DMS53 (cell line): ENCODE measurements around the gene RNF135.
"Not testable (repeated sequence)": the region's sequence is repeated elsewhere in the genome, so short reads cannot be mapped to it uniquely, and the experiment has no call there.

Experiments
- DNase-seq: peaks from one replicate; lab custom pipeline; 2025; lab: John Stamatoyannopoulos, UW

RNF135 gene

GRCh38 chr17:31002047-31002446 is 31.2 kb downstream of the RNF135 start:
- DNase-seq, result peak; percentile 31

DNA sequence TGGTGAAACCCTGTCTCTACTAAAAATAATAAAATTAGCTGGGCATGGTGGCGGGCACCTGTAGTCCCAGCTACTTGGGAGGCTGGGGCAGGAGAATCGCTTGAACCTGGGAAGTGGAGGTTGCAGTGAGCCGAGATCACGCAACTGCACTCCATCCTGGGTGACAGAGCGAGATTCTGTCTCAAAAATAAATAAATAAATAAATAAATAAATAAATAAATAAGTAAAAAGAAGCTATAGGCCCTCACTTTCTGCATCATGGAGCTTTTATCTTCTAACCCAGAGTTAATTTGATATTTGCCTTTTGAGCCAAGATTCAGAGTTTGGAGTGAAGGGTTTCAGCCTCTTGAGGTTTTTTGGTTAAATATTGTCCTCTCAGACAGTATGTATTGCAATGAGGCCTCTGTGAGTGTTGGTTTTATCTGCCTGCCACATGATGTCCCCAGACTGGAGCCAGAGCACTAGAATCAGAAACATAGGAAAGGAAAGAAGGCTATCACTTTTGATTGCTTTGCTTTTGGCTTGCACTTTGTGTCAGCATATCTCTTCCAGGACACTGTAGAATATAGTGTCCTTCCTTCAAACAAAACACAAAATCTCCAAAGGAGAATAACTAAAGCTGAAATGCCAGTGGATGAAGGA is 32.5 kb downstream of the RNF135 start:
- DNase-seq, result no peak

- DNase-seq, result no peak
Measured at GRCh38 chr17:31004160-31004559, 33.3 kb downstream of the RNF135 start.

DNA sequence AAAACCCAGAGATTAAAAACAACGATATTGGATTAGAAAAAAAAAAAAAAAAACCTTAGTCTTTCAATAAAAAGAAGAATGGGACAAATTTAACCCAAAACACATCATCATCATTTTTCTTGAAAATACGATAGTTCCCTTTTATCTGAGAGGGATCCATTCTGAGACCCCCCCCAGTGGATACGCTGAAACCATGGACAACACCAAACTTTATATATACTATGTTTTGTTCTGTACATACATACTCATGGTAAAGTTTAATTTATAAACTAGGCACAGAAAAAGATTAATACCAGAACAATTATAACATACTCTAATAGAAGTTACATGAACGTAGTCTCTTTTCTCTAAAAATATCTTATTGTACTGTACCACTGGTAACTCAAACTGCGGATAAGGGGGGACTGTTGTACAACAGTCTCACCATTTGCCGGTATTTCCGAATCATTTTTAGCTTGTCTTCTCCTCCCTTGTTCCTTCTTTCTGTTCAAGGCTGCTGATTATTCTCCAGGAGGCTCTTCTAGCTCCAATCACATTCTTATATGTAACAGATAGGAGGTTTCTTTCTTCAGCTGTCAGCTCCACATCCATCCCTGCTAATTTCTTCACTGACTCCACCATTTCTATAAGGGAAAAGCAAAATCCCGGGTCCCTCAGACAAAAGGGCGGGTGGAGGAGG is 37.0 kb downstream of the RNF135 start:
- DNase-seq, result no peak

- peak; percentile 80 for DNase-seq
Measured at GRCh38 chr17:31008374-31009041, 37.7 kb downstream of the RNF135 start.

DNA sequence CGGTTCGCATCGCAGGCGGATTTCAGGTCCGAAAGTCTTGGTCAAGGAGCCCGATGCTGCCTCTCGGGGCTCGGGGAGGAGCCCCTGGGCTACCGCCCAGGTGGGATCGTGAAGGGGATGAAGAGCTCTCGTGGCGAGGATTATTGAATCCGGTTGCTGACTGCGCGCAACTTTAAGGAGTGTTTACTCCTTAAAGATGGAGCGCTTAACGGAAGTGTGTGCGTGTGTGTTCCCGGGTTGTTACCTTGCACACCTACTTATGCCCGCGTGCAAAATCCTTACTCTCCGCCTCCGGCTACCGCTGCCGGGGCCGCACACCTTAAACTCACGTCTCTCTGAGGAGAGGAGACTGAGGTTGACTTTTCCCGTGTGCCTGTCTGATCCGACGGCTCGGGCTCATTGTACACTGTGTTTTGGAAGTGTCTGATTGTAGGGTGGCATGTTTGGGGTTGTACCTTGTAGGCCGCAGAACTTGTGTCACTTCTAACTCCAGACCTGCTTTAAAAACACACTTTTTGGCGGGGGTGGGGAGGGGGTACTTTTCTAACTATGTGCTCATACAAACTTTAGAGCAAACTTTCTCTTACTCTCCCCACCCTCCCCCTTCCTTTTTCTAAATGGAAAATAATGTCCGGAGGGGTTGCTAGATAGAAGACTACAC is 38.3 kb downstream of the RNF135 start:
- peak; percentile 43 for DNase-seq

DNA sequence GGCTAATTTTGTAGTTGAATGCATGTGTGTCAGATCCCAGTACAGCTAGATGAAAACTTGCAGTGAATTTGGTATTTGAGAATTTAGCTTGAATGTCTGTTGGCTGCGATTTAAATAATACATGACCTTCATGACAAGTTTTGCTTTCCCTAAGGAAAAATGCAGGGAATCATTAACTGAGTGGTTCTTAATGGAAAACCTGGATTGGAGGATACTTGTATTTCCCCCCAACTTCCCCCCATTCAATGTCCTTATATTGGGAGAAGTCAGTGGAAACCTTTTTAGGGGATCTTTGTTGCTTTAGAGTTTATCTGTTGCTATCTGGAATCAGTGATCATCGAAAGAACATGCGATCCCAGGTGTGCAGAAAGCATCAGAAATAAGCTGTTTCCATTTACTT is 39.2 kb downstream of the RNF135 start:
- not testable (repeated sequence) for DNase-seq

DNA sequence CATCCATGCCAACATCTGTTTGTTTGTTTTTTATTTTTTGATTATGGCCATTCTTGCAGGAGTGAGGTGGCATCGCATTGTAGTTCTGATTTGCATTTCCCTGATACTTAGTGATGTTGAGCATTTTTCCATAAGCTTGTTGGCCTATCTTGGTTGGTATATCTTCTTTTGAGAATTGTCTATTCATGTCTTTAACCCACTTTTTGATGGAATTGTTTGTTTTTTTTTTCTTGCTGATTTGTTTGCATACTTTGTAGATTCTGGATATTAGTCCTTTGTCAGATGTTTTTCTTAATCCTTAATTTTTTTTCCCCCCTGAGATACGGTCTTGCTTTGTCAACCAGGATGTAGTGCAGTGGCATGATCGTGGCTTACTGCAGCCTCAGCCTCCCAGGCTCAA is 43.0 kb downstream of the RNF135 start:
- no peak for DNase-seq

- no peak for DNase-seq
Measured at GRCh38 chr17:31015639-31016038, 44.8 kb downstream of the RNF135 start.

DNA sequence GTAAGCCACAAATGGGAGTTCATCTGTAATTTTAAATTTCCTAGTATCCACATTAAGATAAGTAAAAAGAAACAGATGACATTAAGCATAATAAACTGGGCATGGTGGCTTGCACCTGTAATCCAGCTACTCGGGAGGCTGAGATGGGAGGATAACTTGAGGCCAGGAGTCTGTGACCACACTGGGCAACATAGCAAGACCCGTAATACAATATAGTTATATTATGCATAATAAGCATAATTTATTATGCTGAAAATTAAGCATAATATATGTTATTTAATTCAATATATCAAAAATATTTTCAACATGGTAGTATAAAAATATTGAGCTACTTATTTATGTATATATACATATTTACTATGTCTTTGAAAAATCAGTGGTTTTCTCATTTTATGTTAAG is 48.2 kb downstream of the RNF135 start:
- DNase-seq, result no peak

GRCh38 chr17:31023171-31023570 is 52.3 kb downstream of the RNF135 start:
- not testable (repeated sequence) for DNase-seq

- no peak for DNase-seq
Measured at GRCh38 chr17:31031841-31032240, 61.0 kb downstream of the RNF135 start.

DNA sequence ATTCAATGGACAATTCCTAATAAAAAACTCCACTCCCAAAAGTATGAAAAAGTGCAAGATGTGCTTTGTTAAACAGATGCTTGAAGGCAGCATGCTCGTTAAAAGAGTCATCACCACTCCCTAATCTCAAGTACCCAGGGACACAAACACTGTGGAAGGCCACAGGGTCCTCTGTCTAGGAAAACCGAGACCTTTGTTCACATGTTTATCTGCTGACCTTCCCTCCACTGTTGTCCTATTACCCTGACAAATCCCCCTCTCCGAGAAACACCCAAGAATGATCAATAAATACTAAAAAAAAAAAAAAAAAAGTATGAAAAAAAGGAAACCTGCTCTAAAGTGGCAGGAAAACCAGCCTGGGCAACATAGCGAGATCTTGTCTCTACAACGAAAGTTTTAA is 64.8 kb downstream of the RNF135 start:
- DNase-seq, result not testable (repeated sequence)

- DNase-seq, result not testable (repeated sequence)
Measured at GRCh38 chr17:31040837-31041236, 70.0 kb downstream of the RNF135 start.

GRCh38 chr17:31042378-31042777 is 71.5 kb downstream of the RNF135 start:
- DNase-seq, result not testable (repeated sequence)

DNA sequence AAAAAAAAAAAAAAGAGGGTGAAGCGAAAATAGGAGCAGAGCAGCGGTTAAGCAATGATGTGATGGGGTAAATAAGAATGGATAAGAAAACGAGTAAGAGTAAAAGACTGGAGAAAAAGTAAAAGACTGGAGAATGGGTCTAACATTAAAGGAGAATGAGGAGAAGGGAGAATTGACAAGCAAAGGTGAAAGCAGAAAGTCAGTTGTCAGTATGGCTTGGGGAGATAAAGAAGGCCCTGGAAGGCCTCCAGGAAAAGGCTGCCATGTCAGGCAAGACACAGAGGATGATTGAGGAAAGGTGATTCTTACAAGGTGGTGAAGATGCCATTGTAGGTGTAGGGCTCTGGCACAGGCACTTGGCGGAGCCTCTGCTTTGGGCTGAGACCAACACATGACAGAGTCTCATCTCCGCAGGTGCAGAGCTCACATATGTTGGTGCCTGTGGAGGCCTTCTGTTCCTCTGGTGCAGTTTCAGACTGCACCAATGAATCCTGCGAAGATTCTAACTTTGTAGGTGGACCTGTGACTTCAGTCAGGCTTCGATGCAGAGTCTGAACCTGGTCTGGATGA is 76.1 kb downstream of the RNF135 start:
- DNase-seq, result not testable (repeated sequence)

DNA sequence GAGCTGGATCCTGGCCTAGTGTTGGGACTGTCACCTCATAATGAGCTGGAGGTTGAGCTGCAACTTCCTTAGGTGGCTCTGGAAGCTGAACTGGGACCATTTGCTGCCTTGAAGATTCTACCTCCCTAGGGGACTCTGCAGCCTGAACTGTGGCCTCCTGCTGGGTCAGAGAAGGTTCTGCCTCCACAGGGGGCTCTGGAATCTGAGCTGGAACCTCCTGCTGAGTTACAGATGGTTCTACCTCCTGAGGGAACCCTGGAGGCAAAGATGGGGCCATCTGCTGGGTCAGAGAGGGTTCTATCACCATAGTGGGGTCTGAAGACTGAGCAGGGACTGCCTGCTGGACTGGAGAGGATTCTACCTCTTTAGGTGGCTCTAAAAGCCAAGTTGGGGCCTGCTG is 77.3 kb downstream of the RNF135 start:
- no peak for DNase-seq

DNA sequence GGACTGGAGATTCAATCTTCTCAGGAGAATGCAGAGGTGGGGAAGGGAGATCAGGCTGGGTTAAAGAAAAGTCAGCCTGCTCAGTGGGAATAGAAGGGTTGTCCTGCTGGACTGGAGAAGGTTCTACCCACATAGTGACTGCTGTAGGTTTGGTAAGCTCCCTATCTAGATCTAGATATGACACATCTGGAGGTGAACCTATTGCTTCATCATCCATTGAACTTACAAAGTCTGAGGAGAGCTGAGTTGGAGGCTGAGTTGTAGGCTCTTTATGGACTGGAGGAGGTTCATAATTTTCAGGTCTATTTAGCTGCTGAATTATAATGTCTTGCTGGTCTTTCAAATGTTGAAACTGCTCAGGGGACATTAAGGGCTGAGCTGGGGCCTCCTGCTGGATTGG is 77.9 kb downstream of the RNF135 start:
- DNase-seq, result no peak
